NCI-H128 (cell line): ENCODE measurements around the gene BCL2L14.

Source experiments
- DNase-seq: peaks from one replicate; lab custom pipeline; 2025; ENCODE audit not compliant: unreplicated experiment; lab: John Stamatoyannopoulos, UW

Gene BCL2L14

GRCh38 chr12:12054993-12055392 lies 15.7 kb upstream of the BCL2L14 start:
- DNase-seq: no peak

- no peak for DNase-seq
These were observed 13.8 kb upstream of the BCL2L14 start for GRCh38 chr12:12056951-12057350.

GRCh38 chr12:12064596-12064995 lies 6.1 kb upstream of the BCL2L14 start:
- no peak for DNase-seq

- DNase-seq: no peak
These were observed 2.0 kb upstream of the BCL2L14 start for GRCh38 chr12:12068751-12069150.

GRCh38 chr12:12069821-12070548 lies 754 bp upstream of the BCL2L14 start:
- no peak for DNase-seq

- DNase-seq: no peak
These were observed 1.5 kb downstream of the BCL2L14 start for GRCh38 chr12:12072064-12072760.

GRCh38 chr12:12079291-12079690 lies 8.6 kb downstream of the BCL2L14 start:
- DNase-seq: no peak

GRCh38 chr12:12081836-12082497 lies 11.2 kb downstream of the BCL2L14 start:
- DNase-seq: no peak

- DNase-seq: no peak
These were observed 12.9 kb downstream of the BCL2L14 start for GRCh38 chr12:12083688-12084087.

GRCh38 chr12:12086362-12086761 lies 15.6 kb downstream of the BCL2L14 start:
- DNase-seq: no peak

- no peak for DNase-seq
These were observed 16.4 kb downstream of the BCL2L14 start for GRCh38 chr12:12086973-12087692.

- DNase-seq: no peak
These were observed 16.9 kb downstream of the BCL2L14 start for GRCh38 chr12:12087693-12088034.

- DNase-seq: no peak
These were observed 17.4 kb downstream of the BCL2L14 start for GRCh38 chr12:12088147-12088546.

GRCh38 chr12:12088761-12089160 lies 18.0 kb downstream of the BCL2L14 start:
- DNase-seq: no peak

- no peak for DNase-seq
These were observed 20.3 kb downstream of the BCL2L14 start for GRCh38 chr12:12091071-12091470.

- no peak for DNase-seq
These were observed 21.4 kb downstream of the BCL2L14 start for GRCh38 chr12:12091977-12092663.

GRCh38 chr12:12094481-12094880 lies 23.7 kb downstream of the BCL2L14 start:
- no peak for DNase-seq

- no peak for DNase-seq
These were observed 24.3 kb downstream of the BCL2L14 start for GRCh38 chr12:12095021-12095420.

- DNase-seq: no peak
These were observed 27.4 kb downstream of the BCL2L14 start for GRCh38 chr12:12097891-12098690.

GRCh38 chr12:12098691-12099015 lies 27.9 kb downstream of the BCL2L14 start:
- no peak for DNase-seq
